Activated CD4-positive, CD25-positive, alpha-beta regulatory T cell treated with anti-CD3 and anti-CD28 coated beads, Interleukin-2, amount 50 U/mL, for 16 hours (primary cell): ENCODE results near the gene SLAMF7.
"Not testable (repeated sequence)": the region's sequence is repeated elsewhere in the genome, so short reads cannot be mapped to it uniquely, and the experiment has no call there.

Experiments used
- DNase-seq: peaks from one replicate; pipeline ENCODE4 v3.0.0-alpha.2; 2020; ENCODE audit warnings: low read depth, low spot score

Gene SLAMF7

DNA sequence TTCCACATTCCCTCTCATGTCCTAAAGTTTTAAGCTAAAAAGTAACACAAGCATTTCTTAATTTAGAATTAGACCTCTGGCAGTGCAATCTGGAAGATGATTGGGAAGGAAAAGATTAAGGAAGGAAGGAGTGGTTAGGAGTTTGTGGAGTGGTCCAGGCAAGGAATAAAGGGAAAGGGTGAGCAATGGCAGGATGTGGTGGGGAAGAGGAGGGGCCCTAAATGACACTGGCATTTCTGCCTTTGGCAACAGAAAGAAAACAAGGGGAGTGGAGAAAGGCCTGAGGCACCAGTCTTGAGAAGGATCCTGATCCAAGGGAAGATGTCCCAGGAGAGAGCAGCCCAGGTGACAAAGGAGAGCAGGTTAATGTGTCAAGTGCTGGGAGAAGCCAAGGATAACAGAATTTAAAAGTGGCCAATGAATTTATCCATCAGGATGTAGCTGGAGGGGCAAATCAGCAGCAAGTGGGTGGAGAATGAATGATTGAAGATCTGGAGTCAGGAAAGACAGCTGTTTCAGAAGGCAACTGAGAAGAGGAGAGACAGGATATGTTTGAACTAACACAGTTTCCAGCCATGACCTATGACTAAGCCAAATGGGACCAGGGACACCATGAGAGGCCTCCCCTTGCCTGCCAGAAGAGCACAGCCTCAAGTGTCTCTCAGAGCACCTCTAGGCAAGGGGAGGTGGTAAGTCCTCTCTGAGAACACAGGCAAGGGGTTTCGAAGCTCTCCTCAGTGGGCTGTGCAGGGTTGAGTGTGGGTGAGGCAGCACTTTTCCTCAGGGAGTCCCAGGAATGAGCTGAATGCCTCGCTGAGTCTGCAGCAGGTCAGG lies 36.1 kb downstream of the SLAMF7 start:
- no peak for DNase-seq

DNA sequence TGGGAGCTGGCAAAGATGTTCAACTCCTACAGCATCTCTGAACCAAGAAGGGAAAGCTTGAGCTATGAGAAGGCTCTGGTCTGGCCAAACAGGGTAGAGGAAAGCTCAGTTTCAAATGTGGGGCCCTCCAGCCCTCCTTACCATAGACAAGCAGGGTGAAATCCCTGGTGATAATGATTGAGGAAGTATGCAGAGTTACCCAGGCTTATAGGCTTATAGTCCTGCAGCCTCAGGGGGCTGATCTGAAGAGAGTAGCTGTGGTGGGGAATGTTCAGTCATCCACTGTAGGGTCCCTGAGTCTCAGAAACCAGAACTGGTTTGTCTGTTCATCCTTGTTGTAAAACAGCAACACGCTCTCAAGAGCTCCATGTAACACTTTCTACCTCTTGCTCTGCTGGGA lies 37.1 kb downstream of the SLAMF7 start:
- DNase-seq, result no peak

DNA sequence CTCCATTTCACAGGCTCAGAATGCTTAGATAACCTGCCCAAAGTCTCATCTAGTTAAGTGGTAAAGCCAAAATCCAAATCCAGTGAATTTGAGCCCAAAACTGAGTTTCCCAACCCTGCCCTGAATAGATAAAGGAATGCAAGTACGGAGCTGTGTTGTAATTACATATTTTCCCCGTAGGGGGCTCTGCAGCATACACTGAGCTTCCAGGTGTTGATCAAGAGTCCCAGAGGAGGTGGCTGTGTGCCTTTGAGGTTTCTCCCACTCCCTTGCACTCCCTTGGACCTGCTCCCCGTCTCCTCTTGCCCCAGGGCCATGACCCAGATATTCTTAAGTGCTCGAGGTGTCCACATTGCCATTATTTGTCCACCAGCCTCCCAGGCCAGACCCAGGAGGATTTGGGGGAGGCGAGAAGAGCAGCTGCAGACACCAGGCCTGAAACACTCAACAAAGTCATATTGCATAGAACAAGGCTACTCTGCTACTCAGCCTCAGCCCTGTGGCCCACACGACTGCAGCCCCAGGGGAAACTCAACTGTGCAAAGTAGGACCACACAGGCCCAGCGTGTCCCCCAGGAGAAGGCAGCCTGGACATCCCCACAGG lies 38.5 kb downstream of the SLAMF7 start:
- no peak for DNase-seq

DNA sequence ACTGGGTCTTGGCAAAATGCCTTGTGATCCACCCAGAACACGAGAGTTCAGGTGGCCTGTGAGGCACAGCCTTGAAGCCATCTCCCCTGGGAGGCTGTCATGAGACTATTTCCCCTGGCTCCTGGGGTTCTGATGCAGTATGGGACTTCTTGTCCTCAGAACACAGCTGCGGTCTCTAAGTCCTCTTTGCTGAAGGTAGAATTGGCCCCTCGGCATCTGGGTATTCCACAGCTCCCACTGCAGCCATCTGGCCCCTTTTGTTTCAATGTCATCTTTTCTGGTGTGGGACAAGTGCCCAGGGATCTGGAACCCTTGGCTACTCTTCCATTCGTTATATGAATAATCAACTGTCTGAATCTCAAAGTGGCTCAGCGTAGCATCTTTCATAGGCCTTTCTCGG lies 39.9 kb downstream of the SLAMF7 start:
- no peak for DNase-seq

DNA sequence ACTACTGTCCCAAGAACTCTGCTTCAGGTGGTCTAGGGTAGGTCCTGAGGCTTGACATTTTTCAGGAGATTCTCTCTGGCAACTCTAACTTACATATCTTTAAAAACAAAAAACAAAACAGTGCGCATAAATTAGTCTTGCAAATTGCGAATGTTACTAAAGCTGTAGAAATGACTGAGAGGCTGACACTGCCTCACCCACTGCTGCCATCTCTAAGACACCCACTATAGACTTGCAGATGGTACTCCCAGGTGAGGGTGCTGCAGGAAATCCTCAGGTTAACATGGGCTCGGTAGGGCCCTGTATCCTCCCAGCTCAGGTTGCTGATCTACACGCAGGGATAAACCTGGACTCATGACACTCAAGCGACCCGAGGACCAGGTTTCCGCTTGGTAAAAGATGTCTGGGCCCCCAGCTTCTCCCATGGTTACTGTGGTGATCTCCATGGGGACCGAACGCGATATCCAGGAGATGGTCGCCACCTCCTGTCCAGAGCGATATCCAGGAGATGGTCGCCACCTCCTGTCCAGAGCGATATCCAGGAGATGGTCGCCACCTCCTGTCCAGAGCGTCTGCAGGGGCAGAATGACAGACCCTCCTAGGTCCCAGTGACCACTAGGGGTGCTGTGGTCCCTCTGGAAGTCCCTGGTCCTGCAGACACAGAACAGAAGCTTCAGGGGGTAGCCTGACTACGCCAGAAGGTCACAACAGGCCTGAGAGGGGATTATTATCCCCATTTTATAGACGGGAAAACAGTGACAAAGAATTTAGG lies 40.8 kb downstream of the SLAMF7 start:
- DNase-seq, result no peak

DNA sequence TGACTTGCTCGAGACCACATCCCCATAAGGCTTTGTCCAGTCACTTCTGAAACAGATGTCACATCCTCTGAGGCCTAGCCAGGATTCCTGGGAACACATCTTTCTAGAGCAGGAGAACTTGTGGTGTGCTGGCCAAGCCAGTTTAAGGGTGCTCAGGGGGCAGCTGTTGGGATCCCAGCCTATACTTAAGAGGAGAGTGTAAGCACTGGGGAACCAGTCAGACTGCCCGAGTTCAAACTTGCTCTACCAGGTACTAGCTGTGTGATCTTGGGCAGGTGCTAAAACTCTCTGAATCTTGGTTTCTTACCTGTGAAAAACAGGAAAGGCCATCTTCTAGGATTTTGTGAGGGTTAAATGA lies 41.3 kb downstream of the SLAMF7 start:
- DNase-seq, result no peak

DNA sequence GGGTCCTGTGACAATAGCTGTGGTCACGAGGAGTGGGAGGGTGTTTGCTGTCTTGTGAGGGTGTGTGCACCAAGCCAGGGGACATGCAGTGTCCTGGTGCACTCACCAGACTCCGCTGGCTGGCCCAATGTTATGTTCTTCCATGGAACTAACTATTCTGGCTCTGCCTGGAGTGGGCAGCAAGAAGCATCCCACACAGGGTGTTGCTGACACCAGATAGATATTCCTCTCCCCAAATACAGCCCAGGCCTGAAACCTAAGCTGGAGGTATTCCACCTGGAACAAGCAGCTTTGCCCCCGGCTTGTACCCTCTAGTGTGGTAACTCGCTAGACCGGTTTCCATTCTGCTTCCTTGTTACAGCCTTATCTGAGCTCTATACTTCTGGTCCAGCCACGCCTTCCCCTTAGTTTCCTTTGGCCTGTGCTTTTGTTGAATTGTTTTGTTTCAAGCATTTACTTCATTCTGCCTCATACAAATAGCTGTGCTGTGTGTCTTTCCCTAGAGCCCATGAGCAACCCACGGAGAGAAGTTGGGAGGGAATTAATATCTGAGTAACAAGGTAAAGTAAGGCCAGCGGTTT lies 42.2 kb downstream of the SLAMF7 start:
- DNase-seq, result no peak

DNA sequence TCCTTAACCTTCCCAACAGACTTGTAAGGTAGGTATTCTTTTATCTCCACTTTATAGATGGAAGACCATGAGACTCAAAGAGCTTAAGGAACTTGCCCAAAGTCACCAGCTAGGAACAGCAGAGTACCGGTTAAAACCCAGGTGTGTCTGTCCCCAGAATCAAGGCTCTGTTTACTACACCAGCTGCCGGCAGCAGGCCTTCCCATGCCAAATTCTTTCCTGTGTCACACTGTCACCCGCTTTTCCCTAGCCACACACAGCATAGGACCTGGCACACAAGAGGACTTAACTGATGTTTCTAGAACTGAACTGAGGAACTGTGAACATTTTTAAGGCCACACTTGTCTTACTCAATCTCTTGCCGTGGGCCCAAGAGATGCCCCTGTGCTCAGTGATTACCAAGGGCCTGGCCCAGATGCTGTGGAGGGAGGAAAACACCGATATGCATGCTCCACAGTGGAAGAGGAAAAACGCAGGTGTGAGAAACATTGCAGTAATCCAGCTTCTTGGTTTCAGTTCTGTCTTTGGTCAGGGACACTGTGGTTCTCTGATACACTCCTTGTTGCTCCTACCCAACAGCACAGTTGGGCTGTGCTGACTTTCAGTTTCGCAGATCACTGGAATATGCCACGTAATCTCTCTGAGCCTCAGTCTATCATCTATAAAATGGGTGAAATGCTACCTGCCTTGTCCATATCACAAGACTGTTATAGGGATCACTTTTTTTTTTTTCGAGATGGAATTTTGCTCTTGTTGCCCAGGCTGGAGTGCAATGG lies 43.1 kb downstream of the SLAMF7 start:
- DNase-seq, result no peak

DNA sequence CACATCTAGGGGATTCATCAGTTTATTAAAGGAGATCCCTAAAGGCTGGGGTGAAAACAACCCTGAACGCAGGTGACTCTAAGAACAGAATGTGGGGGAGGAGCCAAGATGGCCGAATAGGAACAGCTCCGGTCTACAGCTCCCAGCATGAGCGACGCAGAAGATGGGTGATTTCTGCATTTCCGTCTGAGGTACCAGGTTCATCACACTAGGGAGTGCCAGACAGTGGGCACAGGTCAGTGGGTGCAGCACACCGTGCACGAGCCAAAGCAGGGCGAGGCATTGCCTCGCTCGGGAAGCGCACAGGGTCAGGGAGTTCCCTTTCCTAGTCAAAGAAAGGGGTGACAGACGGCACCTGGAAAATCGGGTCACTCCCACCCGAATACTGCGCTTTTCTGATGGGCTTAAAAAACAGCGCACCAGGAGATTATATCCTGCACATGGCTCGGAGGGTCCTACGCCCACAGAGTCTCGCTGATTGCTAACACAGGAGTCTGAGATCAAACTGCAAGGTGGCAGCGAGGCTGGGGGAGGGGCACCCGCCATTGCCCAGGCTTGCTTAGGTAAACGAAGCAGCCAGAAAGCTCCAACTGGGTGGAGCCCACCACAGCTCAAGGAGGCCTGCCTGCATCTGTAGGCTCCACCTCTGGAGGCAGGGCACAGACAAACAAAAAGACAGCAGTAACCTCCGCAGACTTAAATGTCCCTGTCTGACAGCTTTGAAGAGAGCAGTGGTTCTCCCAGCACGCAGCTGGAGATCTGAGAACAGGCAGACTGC lies 44.1 kb downstream of the SLAMF7 start:
- DNase-seq, result not testable (repeated sequence)

GRCh38 chr1:160789051-160789701 lies 50.1 kb downstream of the SLAMF7 start:
- no peak for DNase-seq

- no peak for DNase-seq
Observed at GRCh38 chr1:160789702-160790611, 50.9 kb downstream of the SLAMF7 start.

DNA sequence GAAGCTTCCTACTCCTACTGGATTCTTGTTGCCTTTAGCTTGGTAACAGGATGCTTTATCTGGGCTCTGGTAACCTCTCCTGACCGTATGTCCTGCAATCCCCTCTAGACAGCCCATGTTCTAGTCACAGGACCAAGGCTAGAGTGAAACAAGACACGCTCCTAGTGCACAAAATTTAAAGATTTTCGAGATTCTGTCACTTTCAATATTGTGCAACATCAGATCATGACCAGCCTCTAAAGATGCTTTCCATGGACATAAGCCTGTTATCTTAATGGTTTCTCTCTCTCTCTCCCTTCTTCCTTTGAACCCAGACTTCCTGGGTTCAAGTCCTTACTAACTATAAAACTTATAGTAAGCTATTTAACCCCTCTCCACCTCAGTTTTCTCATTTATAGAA lies 55.3 kb downstream of the SLAMF7 start:
- DNase-seq, result no peak

DNA sequence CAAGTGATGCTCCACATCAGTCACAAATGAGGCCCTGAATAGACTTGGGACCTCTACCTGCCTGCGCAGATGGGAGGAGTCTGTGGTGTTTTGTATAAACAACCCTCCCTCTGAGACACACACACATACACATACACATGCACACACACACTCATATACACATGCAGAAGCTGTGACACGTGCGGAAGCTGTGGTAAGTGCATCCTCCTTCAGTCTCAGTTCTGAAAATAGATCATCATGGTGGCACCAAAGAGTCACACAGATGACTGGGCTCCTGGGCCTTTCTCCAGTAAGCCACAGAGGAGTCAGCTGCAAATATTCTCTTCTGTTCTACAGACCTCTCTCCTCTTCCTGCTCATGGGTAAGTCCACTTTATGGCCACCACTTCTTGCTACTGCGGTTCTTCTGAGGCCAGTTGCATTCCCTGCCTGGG lies 56.9 kb downstream of the SLAMF7 start, which contains the start of gene LY9:
Gene LY9, plus strand, starts transcription at position 224 of the 433 bp plus-strand sequence. Its CDS starts 14 bp downstream, at position 238.
- DNase-seq, result peak; percentile 72

GRCh38 chr1:160797271-160797709 lies 58.2 kb downstream of the SLAMF7 start:
- no peak for DNase-seq

DNA sequence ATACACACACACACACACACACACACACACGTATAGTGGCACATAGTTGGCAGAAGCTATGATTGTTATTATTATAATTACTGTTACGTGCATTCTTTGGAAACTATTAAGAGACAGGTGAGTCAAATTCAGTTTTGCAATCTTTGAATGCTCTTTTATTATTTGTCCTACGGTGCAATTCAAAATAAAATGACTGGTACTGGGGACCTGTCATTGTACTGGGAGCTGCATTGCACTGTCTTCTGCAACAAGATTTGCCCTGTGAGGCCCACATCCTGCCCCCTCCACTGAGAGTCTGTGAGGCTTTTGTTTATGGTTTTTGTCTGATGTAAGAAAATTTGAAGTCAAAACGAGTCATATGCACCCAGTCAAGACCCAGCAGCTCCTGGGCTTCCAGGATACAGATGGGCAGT lies 58.8 kb downstream of the SLAMF7 start:
- peak; percentile 50 for DNase-seq

- no peak for DNase-seq
Observed at GRCh38 chr1:160798439-160798838, 59.4 kb downstream of the SLAMF7 start.

GRCh38 chr1:160799641-160800040 lies 60.6 kb downstream of the SLAMF7 start:
- DNase-seq, result no peak

DNA sequence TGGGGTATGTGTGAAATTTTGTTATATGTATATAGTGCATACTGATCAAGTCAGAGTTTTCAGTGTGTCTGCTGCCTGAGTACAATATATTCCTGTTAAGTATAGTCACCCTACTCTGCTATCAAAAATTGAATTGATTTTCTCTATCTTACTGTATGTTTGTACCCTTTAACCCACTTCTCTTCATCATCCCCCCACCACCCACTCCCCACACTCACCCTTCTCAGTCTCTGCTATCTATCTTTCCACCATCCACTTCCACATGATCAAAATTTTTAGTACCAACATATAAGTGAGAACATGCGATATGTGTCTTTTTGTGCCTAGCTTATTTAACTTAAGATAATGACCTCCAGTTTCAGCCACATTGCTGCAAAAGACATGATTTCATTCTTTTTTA lies 61.1 kb downstream of the SLAMF7 start:
- no peak for DNase-seq
